Subcutaneous abdominal adipose tissue (tissue), 5 donors: ENCODE data around the gene INSC.

Experiments used
- H3K27ac ChIP-seq: one replicate; pipeline ENCODE4 v1.7.0; 2013; ENCODE audit warnings: low read depth, mild to moderate bottlenecking, inconsistent platforms, low read length, moderate library complexity
- H3K27me3 ChIP-seq, 5 donors: one replicate each; pipeline ENCODE4 v1.7.0; 2013; ENCODE audit warnings: low read length in 5 of 5, inconsistent platforms in 1 of 5; ENCODE audit not compliant: control insufficient read depth in 5 of 5, insufficient read depth in 4 of 5
- H3K36me3 ChIP-seq, 5 donors: one replicate each; pipeline ENCODE4 v1.7.0; 2013; ENCODE audit warnings: low read length in 5 of 5; ENCODE audit not compliant: control insufficient read depth in 5 of 5, insufficient read depth in 5 of 5
- H3K4me1 ChIP-seq, 5 donors: one replicate each; pipeline ENCODE4 v1.7.0; 2013; ENCODE audit warnings: low read length in 5 of 5, mild to moderate bottlenecking in 3 of 5, moderate library complexity in 1 of 5; ENCODE audit not compliant: control insufficient read depth in 5 of 5, insufficient read depth in 5 of 5
- H3K4me3 ChIP-seq, 5 donors: one replicate each; pipeline ENCODE4 v1.7.0; 2013; ENCODE audit warnings: low read length in 5 of 5, low read depth in 1 of 5
- H3K9ac ChIP-seq, 5 donors: one replicate each; pipeline ENCODE4 v1.7.0; 2013; ENCODE audit warnings: low read length in 5 of 5, mild to moderate bottlenecking in 4 of 5, moderate library complexity in 3 of 5
- H3K9me3 ChIP-seq, 5 donors: one replicate each; pipeline ENCODE4 v1.7.0; 2013; ENCODE audit warnings: low read length in 5 of 5; ENCODE audit not compliant: control insufficient read depth in 5 of 5
- donor health status: healthy.
- donor health status: healthy.
- donor health status: healthy.
- donor health status: healthy.
- donor health status: healthy.

Gene INSC

DNA sequence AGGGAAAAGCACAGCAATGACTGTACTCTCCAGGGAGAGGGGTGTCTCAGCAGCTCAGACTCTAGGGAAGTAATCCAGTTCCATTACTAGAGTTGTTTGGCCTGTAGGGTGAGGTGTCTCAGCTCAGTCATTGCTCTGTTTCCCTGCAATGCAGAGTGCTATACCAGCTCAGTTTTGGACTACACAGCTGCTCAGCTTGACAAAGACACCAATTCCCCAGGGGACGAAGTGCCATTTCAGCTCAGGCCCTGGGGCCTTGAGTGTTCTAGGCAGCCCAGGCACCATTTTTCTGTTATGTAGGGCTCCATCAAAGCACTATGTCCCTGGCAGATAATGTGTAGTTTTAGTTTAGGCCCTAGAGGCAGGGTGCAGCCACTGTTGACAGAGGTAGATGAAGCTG, 23.1 kb upstream of the INSC start:
- Histone ChIP-seq H3K9ac (no peak overlapping the region), H3K9me3 (peaks cover 0 to 4% (median 2%) of the 10 kb centered on the region in 5 donors), H3K27ac (no peak overlapping the region)

DNA sequence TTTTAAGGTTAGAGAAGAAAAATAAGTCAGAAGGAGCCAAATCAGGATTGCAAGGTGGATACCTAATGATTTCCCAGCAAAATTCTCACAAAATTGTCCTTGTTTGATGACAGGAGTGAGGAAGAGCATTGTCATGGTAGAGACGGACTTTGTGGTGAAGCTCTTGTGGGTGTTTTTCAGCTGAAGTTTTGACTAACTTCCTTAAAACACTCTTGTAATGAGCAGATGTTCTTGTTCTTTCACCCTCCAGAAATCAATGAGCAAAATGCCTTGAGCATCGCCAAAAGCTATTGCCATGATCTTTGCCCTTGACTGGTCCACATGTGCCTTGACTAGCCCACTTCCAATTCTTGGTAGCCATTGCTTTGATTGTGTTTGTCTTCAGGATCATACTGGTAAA, 21.3 kb upstream of the INSC start:
- no peak overlapping the region for H3K4me3 ChIP-seq
- no peaks in the 10 kb centered on the region for H3K4me1 ChIP-seq
- no peaks in the 10 kb centered on the region for H3K9me3 ChIP-seq

More for the DNA sequence above, 23.1 kb upstream of the INSC start:
- Histone ChIP-seq H3K36me3 (no peaks in the 10 kb centered on the region), H3K4me1 (no peaks in the 10 kb centered on the region), H3K4me3 (no peak overlapping the region), H3K27me3 (peaks cover 0 to 3% (median 0%) of the 10 kb centered on the region in 5 donors)

DNA sequence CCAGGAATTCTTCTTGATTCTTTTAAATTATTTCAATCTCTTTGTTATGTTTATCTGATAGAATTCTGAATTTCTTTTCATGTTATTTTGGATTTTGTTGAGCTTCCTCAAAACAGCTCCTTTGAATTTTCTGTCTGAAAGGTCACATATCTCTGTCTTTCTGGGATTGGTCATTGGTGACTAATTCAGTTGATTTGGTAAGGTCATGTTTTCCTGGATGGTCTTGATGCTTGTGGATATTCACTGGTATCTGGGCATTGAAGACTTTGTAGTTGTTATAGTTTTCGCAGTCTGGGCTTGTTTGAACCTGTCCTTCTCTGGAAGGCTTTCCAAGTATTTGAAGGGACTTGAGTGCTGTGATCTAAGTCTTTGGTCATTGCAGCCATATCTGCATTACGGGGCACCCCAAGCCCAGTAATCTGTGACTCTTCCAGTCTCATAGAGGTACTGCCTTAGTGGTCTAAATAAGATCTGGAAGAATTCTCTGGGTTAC, 18.9 kb upstream of the INSC start:
- no peak overlapping the region for H3K9ac ChIP-seq
- H3K27me3 ChIP-seq, result peaks cover 0 to 7% (median 4%) of the 10 kb centered on the region in 5 donors
- no peaks in the 10 kb centered on the region for H3K36me3 ChIP-seq
- no peaks in the 10 kb centered on the region for H3K9me3 ChIP-seq
- no peak overlapping the region for H3K4me3 ChIP-seq
- H3K27ac ChIP-seq, result no peak overlapping the region
- no peaks in the 10 kb centered on the region for H3K4me1 ChIP-seq

More for the DNA sequence above, 21.3 kb upstream of the INSC start:
- Histone ChIP-seq H3K27ac (no peak overlapping the region), H3K27me3 (peaks cover 0 to 4% (median 0%) of the 10 kb centered on the region in 5 donors), H3K36me3 (no peaks in the 10 kb centered on the region), H3K9ac (no peak overlapping the region)

DNA sequence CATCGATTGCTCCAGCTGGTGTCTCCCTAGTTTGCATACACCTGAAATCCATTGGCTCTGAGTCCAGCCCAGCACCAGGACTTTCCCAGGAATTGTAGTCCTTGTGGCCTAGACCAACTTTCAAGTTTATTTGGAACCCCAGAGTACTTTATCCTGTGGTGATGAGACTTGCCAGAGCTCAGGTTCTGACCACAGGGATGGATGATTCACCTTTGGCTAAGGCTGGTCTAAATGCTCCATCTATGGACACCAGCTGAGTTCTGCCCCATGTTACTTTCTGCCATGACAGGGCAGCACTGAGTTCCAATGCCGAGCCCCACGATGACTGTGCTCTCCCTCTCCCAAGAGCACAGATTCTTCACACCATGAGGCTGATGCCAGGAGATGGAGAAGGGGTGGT, 17.3 kb upstream of the INSC start:
- H3K27ac ChIP-seq, result no peak overlapping the region
- no peaks in the 10 kb centered on the region for H3K4me1 ChIP-seq
- H3K36me3 ChIP-seq, result no peaks in the 10 kb centered on the region
- H3K9me3 ChIP-seq, result no peaks in the 10 kb centered on the region
- H3K9ac ChIP-seq, result no peak overlapping the region
- peaks cover 0 to 7% (median 4%) of the 10 kb centered on the region in 5 donors for H3K27me3 ChIP-seq
- H3K4me3 ChIP-seq, result no peak overlapping the region

DNA sequence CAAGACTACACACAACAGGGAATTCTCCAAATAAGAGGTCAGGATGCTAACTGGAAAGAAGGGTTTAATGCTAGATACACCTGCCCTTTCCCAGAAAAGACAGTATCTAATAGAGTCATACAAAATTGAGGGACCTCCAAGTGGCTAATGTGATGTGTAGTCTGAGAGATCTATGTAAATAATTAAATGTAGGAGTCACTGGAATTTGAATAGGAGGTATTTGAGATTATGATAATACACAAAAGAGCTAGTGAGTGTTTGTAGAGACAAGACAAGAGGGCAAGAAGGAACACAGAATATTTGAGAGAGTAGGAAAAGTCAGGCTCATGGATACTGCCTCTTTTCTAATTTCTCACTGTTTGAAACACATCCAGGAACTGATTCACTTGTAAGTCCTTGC, 15.5 kb upstream of the INSC start:
- H3K4me3 ChIP-seq, result no peak overlapping the region
- no peaks in the 10 kb centered on the region for H3K4me1 ChIP-seq
- H3K9me3 ChIP-seq, result peaks cover 0 to 3% (median 0%) of the 10 kb centered on the region in 5 donors
- no peaks in the 10 kb centered on the region for H3K36me3 ChIP-seq
- peaks cover 0 to 7% (median 4%) of the 10 kb centered on the region in 5 donors for H3K27me3 ChIP-seq
- H3K9ac ChIP-seq, result no peak overlapping the region
- H3K27ac ChIP-seq, result no peak overlapping the region

DNA sequence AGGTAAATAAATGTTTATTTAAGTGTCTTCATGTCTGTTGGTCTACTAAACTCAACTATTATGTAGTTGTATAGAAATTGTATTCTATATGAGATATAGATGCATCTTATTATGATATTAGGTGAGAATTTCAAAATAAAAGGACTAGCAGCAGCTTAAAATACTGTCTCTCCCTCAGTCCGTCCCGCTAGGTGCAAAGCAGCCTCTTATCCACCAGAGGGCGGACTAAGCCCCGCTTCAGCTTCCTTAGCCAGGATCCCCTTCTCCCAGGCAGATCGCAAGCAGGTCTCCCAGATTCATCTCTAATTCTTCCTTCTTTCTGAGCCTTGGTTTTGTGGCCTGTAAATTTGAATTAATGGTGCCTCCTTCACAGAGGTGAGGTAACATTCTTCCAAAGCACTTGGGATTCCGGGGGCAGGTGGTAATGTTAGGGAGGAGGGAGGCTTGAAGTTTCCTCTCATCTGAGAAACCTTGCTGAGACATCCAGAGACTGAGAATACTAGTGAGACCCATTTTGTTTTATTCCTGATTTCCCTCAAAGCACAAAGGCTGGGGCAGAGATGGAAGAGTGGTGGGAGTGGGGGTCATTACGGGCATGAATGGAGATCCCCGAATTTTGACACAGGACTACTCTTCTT, 13.5 kb upstream of the INSC start:
- H3K27ac ChIP-seq, result no peak overlapping the region
- H3K9ac ChIP-seq, result no peak overlapping the region
- no peak overlapping the region for H3K4me3 ChIP-seq
- H3K4me1 ChIP-seq, result no peaks in the 10 kb centered on the region
- peaks cover 0 to 3% (median 0%) of the 10 kb centered on the region in 5 donors for H3K9me3 ChIP-seq
- peaks cover 0 to 7% (median 4%) of the 10 kb centered on the region in 5 donors for H3K27me3 ChIP-seq
- no peaks in the 10 kb centered on the region for H3K36me3 ChIP-seq

DNA sequence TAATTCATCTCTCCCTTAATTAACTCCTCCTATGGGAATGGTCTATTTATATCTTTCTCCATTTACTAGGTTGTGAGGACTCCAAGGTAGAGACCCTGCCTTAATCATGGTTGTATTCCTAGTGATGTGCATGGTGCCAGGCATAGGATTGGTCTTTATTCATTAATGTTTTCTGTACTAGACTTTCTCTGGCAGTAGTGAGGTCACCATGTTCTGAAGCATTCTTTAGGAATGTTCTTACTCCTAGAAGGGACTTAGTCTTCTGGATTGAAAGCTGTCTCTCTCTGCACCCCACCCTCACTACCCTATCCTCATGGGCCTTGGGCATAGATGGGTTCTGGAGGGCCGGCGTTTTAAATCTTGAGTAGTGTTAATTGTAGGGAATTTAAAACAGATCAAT, 10.6 kb upstream of the INSC start:
- no peaks in the 10 kb centered on the region for H3K36me3 ChIP-seq
- H3K4me1 ChIP-seq, result no peaks in the 10 kb centered on the region
- H3K27me3 ChIP-seq, result peaks cover 0 to 4% (median 3%) of the 10 kb centered on the region in 5 donors
- H3K4me3 ChIP-seq, result no peak overlapping the region
- peaks cover 0 to 3% (median 0%) of the 10 kb centered on the region in 5 donors for H3K9me3 ChIP-seq
- no peak overlapping the region for H3K9ac ChIP-seq
- no peak overlapping the region for H3K27ac ChIP-seq

DNA sequence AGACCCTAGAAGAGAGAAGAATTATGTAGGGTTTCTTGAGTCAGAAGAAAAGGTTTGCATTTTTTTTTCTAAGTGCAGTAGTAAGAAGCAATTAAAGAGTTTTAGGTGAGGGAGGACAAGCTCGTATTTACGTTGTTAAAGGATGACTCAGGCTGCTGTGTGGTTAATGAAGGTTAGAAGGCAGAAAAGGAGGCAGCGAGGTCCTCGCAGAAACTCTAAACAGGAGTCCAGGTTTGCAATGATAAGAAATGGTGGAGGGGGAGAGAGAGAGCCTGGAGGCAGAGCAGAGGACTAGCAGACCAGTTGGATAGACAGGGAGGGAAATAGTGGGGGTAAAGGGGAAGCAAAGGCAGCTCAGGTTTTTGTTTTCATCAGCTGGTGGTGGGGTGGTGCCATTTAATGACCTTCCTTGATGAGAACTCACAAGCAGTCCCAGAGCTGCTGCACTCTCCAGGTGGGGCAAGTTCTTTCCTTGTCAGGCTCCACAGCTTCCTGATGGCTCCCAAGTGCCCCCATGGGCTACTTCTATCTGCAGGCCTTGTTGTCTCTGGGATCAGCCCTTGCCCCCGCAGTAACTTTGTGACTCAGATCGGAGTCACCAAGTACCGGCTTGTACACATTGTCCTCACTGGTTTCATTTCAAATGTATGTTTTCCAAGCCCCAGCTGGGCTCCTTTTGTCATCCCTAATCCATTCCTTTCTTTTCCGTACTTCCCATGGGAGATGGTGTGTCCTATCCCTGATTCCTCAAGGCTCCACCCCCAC, 8.3 kb upstream of the INSC start:
- H3K4me3 ChIP-seq, result no peak overlapping the region
- peaks cover 0 to 3% (median 0%) of the 10 kb centered on the region in 5 donors for H3K9me3 ChIP-seq
- H3K4me1 ChIP-seq, result no peaks in the 10 kb centered on the region
- no peaks in the 10 kb centered on the region for H3K27me3 ChIP-seq
- H3K27ac ChIP-seq, result no peak overlapping the region
- no peaks in the 10 kb centered on the region for H3K36me3 ChIP-seq
- H3K9ac ChIP-seq, result no peak overlapping the region

DNA sequence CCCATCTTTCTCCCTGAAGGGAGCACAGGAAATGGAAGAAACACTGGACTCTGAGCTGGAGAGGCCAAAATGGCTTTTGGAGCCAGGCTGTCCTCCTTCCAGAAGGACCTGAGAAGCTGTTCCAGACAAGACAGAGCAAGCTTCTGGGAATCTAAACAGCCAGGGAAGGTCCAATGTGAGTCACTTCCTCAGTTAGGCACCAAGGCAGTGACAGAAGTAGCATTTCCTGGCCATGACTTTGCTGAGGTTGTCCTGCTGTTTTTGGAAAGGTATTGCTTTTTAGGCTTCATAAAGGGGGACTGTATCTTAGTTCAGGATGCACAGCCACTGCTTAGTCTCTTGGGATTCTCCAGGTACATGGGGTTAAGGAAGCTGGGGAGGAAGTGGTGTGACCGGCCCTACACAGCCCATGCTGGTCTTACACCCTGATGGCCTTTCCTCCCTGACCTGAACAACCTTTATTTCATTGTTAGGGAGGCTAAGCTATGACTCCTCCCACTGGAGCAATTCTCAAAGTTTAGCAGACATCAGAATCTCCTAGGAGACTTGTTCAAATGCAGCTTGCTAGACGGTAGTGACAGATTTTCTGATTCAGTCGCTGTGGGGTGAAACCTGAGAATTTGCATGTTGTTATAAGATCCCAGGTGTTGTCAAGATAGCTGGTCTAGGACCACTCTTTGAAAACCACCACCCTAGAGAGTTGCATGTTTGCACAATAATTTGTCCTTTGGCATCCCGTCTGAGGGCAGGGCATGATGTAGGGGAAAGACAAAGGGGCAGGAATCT, 6.8 kb upstream of the INSC start:
- H3K36me3 ChIP-seq, result no peaks in the 10 kb centered on the region
- no peak overlapping the region for H3K27ac ChIP-seq

More for the DNA sequence above, 6.8 kb upstream of the INSC start:
- Histone ChIP-seq H3K9ac (no peak overlapping the region), H3K4me1 (no peaks in the 10 kb centered on the region), H3K4me3 (no peak overlapping the region), H3K9me3 (peaks cover 0 to 3% (median 0%) of the 10 kb centered on the region in 5 donors), H3K27me3 (no peaks in the 10 kb centered on the region)
